SU-DHL-6 (cell line): ENCODE measurements around the gene STXBP3.

ENCODE experiments used
- H2AFZ ChIP-seq: fragments of 200-600 bp; sonication (generic); 2 replicates; pipeline ENCODE4 v1.6.1; 2014; ENCODE audit warnings: low read depth, mild to moderate bottlenecking, moderate library complexity, mixed read lengths, antibody characterized with exemption, low read length; ENCODE audit not compliant: severe bottlenecking
- H3F3A ChIP-seq: fragments of 200-600 bp; shearing (Covaris generic); 2 replicates; pipeline ENCODE4 v1.6.0; 2016; ENCODE audit warnings: antibody characterized with exemption, mild to moderate bottlenecking; ENCODE audit not compliant: insufficient read depth
- H3K27ac ChIP-seq: fragments of 200-600 bp; sonication (generic); 2 replicates; pipeline ENCODE4 v1.5.1; 2016; ENCODE audit warnings: low read depth, mild to moderate bottlenecking, low read length, moderate library complexity, mixed read lengths
- H3K27me3 ChIP-seq: fragments of 200-600 bp; sonication (generic), shearing (Covaris generic); 2 replicates; pipeline ENCODE4 v1.6.0; 2014; ENCODE audit warnings: mild to moderate bottlenecking, low read length
- H3K36me3 ChIP-seq: fragments of 200-600 bp; sonication (generic); 2 replicates; pipeline ENCODE4 v1.6.1; 2014; ENCODE audit warnings: mild to moderate bottlenecking, low read length, mixed read lengths
- H3K4me2 ChIP-seq: fragments of 300-600, 200-600 bp; shearing (Covaris generic), sonication (generic); 2 replicates; pipeline ENCODE4 v1.6.0; 2014; ENCODE audit warnings: low read length, low read depth, mild to moderate bottlenecking; ENCODE audit not compliant: poor library complexity, severe bottlenecking
- H3K4me3 ChIP-seq: fragments of 200-600 bp; sonication (generic); 2 replicates; pipeline ENCODE4 v1.5.1; 2014; ENCODE audit warnings: antibody characterized with exemption, low read length, mild to moderate bottlenecking, mixed read lengths; ENCODE audit not compliant: insufficient read depth, poor library complexity, severe bottlenecking
- H3K79me2 ChIP-seq: fragments of 200-600 bp; sonication (generic); 2 replicates; pipeline ENCODE4 v1.6.1; 2014; ENCODE audit warnings: mild to moderate bottlenecking, low read length, moderate library complexity; ENCODE audit not compliant: insufficient read depth
- H3K9ac ChIP-seq: fragments of 200-600 bp; sonication (generic); 2 replicates; pipeline ENCODE4 v1.7.0; 2014; ENCODE audit warnings: mild to moderate bottlenecking, low read length
- H3K9me2 ChIP-seq: fragments of 200-600 bp; sonication (generic); replicated peaks from 2 replicates; pipeline ENCODE4 v1.6.1; 2014; ENCODE audit warnings: low read length; ENCODE audit not compliant: insufficient read depth
- H3K9me3 ChIP-seq: fragments of 200-600 bp; sonication (generic); 2 replicates; pipeline ENCODE4 v1.6.1; 2014; ENCODE audit warnings: low read length, mixed read lengths; ENCODE audit not compliant: insufficient read depth
- H4K20me1 ChIP-seq: fragments of 200-600 bp; sonication (generic); 2 replicates; pipeline ENCODE4 v1.6.1; 2014; ENCODE audit warnings: low read depth, mild to moderate bottlenecking, antibody characterized with exemption, low read length, moderate library complexity, mixed read lengths
- CTCF ChIP-seq: fragments of 200-600 bp; sonication (generic); IDR thresholded peaks from one replicate; pipeline ENCODE4 v1.5.1; 2017; ENCODE audit warnings: antibody characterized with exemption, mild to moderate bottlenecking, low read length, moderate library complexity; ENCODE audit not compliant: insufficient read depth, poor library complexity, severe bottlenecking
- EZH2phosphoT487 ChIP-seq: fragments of 200-600 bp; sonication (generic), shearing (Covaris generic); conservative IDR thresholded peaks from 2 replicates; pipeline ENCODE4 v1.6.1; 2018; ENCODE audit warnings: mild to moderate bottlenecking, antibody characterized with exemption, low read length, moderate library complexity, mixed read lengths

Gene STXBP3

GRCh38 chr1:108715932-108716331 lies 30.5 kb upstream of the STXBP3 start:
- Histone ChIP-seq H3K4me2 (no peak overlapping the region), H4K20me1 (no peaks in the 10 kb centered on the region), H3K36me3 (no peaks in the 10 kb centered on the region), H3K27ac (no peak overlapping the region), H3K4me3 (no peak overlapping the region), H3K9me2 (no peaks in the 10 kb centered on the region), H3F3A (no peaks in the 10 kb centered on the region), H2AFZ (no peak overlapping the region), H3K27me3 (no peaks in the 10 kb centered on the region), H3K9ac (no peak overlapping the region), H3K9me3 (no peaks in the 10 kb centered on the region), H3K79me2 (no peaks in the 10 kb centered on the region)
- TF ChIP-seq CTCF (no peak), EZH2phosphoT487 (no peak)

GRCh38 chr1:108716437-108717230 lies 29.8 kb upstream of the STXBP3 start:
- Histone ChIP-seq H3K36me3 (no peaks in the 10 kb centered on the region), H3F3A (no peaks in the 10 kb centered on the region), H3K9me2 (no peaks in the 10 kb centered on the region), H3K9me3 (no peaks in the 10 kb centered on the region), H3K4me3 (no peak overlapping the region), H3K27me3 (no peaks in the 10 kb centered on the region), H3K9ac (no peak overlapping the region), H3K79me2 (no peaks in the 10 kb centered on the region), H3K27ac (no peak overlapping the region), H4K20me1 (no peaks in the 10 kb centered on the region), H3K4me2 (no peak overlapping the region), H2AFZ (no peak overlapping the region)
- TF ChIP-seq CTCF (no peak), EZH2phosphoT487 (no peak)

- Histone ChIP-seq H3K79me2 (no peaks in the 10 kb centered on the region), H3F3A (no peaks in the 10 kb centered on the region), H4K20me1 (no peaks in the 10 kb centered on the region), H3K4me2 (no peak overlapping the region), H3K27me3 (no peaks in the 10 kb centered on the region), H3K36me3 (no peaks in the 10 kb centered on the region), H3K9me3 (no peaks in the 10 kb centered on the region), H3K27ac (no peak overlapping the region), H2AFZ (no peak overlapping the region), H3K9me2 (no peaks in the 10 kb centered on the region), H3K9ac (no peak overlapping the region), H3K4me3 (no peak overlapping the region)
- no peak for TF ChIP-seq CTCF
- no peak for TF ChIP-seq EZH2phosphoT487
Measured at GRCh38 chr1:108717774-108718316, 28.6 kb upstream of the STXBP3 start.
